ENCODE measurements around the gene RAB24. TPM values are rescaled to one million over a fixed set of nuclear protein-coding genes. Genes with fewer than 3 reads are reported as not detected.

RAB24 gene
- polyA plus RNA-seq, 2 of the 4 experiments (the other 2 are of a cell fraction): 31.2 to 33.7 TPM

DNA sequence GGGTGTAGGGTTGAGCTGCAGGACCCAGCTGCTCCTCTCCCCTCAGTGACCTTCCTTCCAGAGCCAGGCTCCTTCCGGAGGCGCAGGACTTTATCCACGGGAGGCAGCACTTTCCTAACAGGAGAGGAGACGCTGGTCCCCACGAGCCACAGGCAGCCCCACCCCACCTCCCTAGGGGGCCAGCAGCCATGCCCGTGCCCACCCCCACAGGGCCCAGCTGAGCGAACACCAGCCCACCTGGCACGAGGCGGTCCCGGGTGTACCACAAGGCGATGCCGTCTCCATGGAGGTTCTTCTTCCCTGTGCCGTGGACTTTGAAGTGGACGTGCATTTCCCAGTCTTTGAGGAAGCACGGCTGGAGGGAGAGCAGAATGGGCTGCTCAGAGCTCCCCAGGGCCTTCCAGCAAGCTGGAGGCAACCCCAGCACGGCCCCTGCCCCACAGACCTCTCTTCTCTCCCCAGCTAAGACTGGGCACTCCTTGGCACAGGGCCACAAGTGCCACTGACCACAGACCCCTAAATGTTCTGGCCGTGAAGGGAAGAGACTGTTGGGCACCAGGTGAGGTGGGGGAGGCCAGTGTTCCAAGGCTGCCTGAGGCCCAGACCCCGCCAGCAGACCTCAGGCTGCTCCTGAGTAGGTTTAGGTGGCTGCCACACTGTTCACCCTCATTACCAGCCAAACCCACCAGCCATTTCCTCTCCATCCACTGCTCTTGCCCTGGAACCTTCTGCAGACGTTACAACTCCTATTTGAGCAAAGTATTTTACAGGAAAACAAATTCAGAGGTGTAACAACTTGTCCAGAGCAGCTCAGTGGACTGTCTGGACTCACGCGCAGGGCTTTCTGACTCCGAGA lies 35.0 kb upstream of the RAB24 start:
- POLR2A ChIA-PET: no interaction called here
- ATAC-seq: no peak
- Histone ChIP-seq H3K4me3 (no peak overlapping the region), H3K27ac (no peak overlapping the region), H3K9me3 (no peaks in the 10 kb centered on the region), H3K4me1 (0 out of 3 replicates have a peak, but pooled peaks cover 10% of the 10 kb centered on the region), H3K4me2 (no peak overlapping the region)
- CTCF ChIA-PET: interaction anchor here (0.6 to 3.3 kb wide), 10 partner anchors 8 to 64 kb away, joined by 3 to 21 read pairs (median 4); partner anchors contain the start of gene SLC34A1
- TF ChIP-seq ZFP36 (IDR thresholded peaks at IDR 0.05; ENCODE audit: borderline replicate concordance, partially characterized antibody): no peak
- TF ChIP-seq GATA3 (IDR thresholded peaks at IDR 0.05; ENCODE audit: borderline replicate concordance): no peak
- TF ChIP-seq CHD2 (IDR thresholded peaks at IDR 0.05; ENCODE audit: low read length, partially characterized antibody): no peak
- TF ChIP-seq E2F6 (IDR thresholded peaks at IDR 0.05; ENCODE audit: borderline replicate concordance, low read depth): no peak
- TF ChIP-seq HOXB13 (CRISPR knock-in tag; IDR thresholded peaks at IDR 0.05; ENCODE audit: low read depth): no peak
- no peak for TF ChIP-seq POLR2A (IDR thresholded peaks at IDR 0.05; ENCODE audit: low read length)
- no peak for TF ChIP-seq TP53 (CRISPR knock-in tag; IDR thresholded peaks at IDR 0.05)
- TF ChIP-seq MAZ (IDR thresholded peaks at IDR 0.05; ENCODE audit: borderline replicate concordance, low read depth, low read length): no peak
- no peak for TF ChIP-seq JUNB (IDR thresholded peaks at IDR 0.05)
- TF ChIP-seq ELK1 (IDR thresholded peaks at IDR 0.05; ENCODE audit: low read depth, low read length): no peak
- no peak for TF ChIP-seq HEYL (CRISPR knock-in tag; IDR thresholded peaks at IDR 0.05)
- TF ChIP-seq ESRRA (IDR thresholded peaks at IDR 0.05; ENCODE audit: borderline replicate concordance, low read length): no peak
- no peak for TF ChIP-seq FOSL2 (IDR thresholded peaks at IDR 0.05)
- no peak for TF ChIP-seq FOSL2 (CRISPR knock-in tag; IDR thresholded peaks at IDR 0.05)
- TF ChIP-seq CEBPB (IDR thresholded peaks at IDR 0.05): no peak
- TF ChIP-seq BCL3 (IDR thresholded peaks at IDR 0.05): no peak
- TF ChIP-seq, protein P1, sequence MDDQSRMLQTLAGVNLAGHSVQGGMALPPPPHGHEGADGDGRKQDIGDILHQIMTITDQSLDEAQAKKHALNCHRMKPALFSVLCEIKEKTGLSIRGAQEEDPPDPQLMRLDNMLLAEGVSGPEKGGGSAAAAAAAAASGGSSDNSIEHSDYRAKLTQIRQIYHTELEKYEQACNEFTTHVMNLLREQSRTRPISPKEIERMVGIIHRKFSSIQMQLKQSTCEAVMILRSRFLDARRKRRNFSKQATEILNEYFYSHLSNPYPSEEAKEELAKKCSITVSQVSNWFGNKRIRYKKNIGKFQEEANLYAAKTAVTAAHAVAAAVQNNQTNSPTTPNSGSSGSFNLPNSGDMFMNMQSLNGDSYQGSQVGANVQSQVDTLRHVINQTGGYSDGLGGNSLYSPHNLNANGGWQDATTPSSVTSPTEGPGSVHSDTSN (IDR thresholded peaks at IDR 0.05): no peak
- TF ChIP-seq MYC (IDR thresholded peaks at IDR 0.05; ENCODE audit: borderline replicate concordance, low read length): no peak
- TF ChIP-seq BHLHE40 (IDR thresholded peaks at IDR 0.05; ENCODE audit: low read depth, low read length): no peak
- no peak for FAIRE-seq
- DNase-seq (ENCODE audit: low read depth in 1 of 2, low spot score in 1 of 2): no peak
- WGBS (ENCODE audit: missing lambda C conversion rate): 82% methylated on average over 20 of the region's 22 CpGs

DNA sequence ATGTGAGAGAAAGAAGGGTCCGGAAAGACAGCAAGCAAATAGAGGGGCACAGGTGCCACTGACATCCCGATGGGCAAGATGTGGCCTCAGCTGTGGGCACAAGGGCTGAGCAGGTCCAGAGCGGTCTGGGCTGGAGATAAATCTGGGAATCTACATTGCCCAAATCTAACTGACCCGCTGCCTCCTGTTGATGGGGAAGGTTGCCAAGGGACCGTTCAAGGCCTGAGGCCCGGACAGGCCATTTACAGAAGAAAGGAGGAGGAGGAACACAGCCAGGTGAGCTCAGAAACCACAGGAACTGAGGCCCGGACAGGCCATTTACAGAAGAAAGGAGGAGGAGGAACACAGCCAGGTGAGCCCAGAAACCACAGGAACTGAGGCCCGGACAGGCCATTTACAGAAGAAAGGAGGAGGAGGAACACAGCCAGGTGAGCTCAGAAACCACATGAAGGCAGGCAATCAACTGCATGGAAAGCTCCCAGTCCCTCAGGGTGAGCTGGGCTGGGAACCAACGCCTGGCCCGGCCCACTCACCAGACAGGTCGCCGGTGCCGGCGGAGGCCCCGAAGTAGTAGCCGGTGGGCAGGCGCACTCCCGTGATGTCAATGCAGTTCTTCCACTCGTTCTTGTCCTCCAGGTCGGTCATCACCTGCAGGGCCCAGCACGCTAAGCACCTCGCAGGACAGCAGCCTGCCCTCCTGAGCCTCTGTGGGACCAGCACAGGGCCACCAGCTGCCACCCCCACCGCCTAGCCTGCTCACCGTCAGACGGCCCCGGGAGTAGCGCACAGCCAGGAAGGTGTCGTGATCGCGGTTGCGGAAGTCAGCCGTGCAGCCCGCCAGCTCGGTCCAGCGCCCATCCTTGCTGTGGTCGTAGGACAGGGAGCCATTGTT lies 33.3 kb upstream of the RAB24 start:
- 90% methylated on average over 36 of the region's 36 CpGs for WGBS (ENCODE audit: missing lambda C conversion rate)
- ATAC-seq (no peak), FAIRE-seq (no peak), DNase-seq (ENCODE audit: low read depth in 1 of 2, low spot score in 1 of 2) (no peak)
- Histone ChIP-seq H3K9me3 (no peaks in the 10 kb centered on the region), H3K4me1 (0 out of 3 replicates have a peak, but pooled peaks cover 10% of the 10 kb centered on the region), H3K4me2 (no peak overlapping the region), H3K27ac (no peak overlapping the region), H3K4me3 (no peak overlapping the region)
- POLR2A ChIA-PET: no interaction called here
- CTCF ChIA-PET: interaction anchor here (0.9 to 7.9 kb wide), 15 partner anchors 9 to 263 kb away, joined by 3 to 111 read pairs (median 5); partner anchors contain the start of gene LMAN2
- TF ChIP-seq FOSB (CRISPR knock-in tag; IDR thresholded peaks at IDR 0.05): no peak
- no peak for TF ChIP-seq CBX2 (IDR thresholded peaks at IDR 0.05; ENCODE audit: borderline replicate concordance, low read depth)
- no peak for TF ChIP-seq TP53 (CRISPR knock-in tag; IDR thresholded peaks at IDR 0.05)
- TF ChIP-seq, protein P2, sequence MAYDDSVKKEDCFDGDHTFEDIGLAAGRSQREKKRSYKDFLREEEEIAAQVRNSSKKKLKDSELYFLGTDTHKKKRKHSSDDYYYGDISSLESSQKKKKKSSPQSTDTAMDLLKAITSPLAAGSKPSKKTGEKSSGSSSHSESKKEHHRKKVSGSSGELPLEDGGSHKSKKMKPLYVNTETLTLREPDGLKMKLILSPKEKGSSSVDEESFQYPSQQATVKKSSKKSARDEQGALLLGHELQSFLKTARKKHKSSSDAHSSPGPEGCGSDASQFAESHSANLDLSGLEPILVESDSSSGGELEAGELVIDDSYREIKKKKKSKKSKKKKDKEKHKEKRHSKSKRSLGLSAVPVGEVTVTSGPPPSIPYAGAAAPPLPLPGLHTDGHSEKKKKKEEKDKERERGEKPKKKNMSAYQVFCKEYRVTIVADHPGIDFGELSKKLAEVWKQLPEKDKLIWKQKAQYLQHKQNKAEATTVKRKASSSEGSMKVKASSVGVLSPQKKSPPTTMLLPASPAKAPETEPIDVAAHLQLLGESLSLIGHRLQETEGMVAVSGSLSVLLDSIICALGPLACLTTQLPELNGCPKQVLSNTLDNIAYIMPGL (CRISPR knock-in tag; IDR thresholded peaks at IDR 0.05; ENCODE audit: borderline replicate concordance): no peak
- TF ChIP-seq REST (IDR thresholded peaks at IDR 0.05): no peak
- no peak for TF ChIP-seq RFX5 (IDR thresholded peaks at IDR 0.05)
- no peak for TF ChIP-seq MAZ (IDR thresholded peaks at IDR 0.05; ENCODE audit: borderline replicate concordance, low read depth, low read length)
- no peak for TF ChIP-seq TFCP2L1 (CRISPR knock-in tag; IDR thresholded peaks at IDR 0.05)
